IMR-90 (cell line): ENCODE data around the gene RNF128. TPM values are rescaled to one million over a fixed set of nuclear protein-coding genes. Genes with fewer than 3 reads are reported as not detected.

Experiments used
- ATAC-seq: fragments of 200-7000 bp; cut with Tn5 transposase; 2 replicates; pipeline ENCODE4 v1.9.1; 2020; ENCODE audit warnings: low read depth, mild to moderate bottlenecking, moderate library complexity
- BruUV-seq: library from RNA; stranded (reverse); fragments of 400-500 nt; replicated peaks from 2 replicates; lab custom pipeline; 2021; lab: Mats Ljungman, UMichigan
- CTCF ChIA-PET: fragments of 300-600 bp; formaldehyde crosslinking; extraction: SDS; loops from one replicate; lab custom pipeline; 2021; ENCODE audit warnings: antibody characterized with exemption; lab: Yijun Ruan, JAX
- POLR2A ChIA-PET: fragments of 300-600 bp; sonication (Branson Sonifier 250); formaldehyde crosslinking; loops from one replicate; lab custom pipeline; 2022; ENCODE audit warnings: antibody characterized with exemption; ENCODE audit not compliant: unreplicated experiment; lab: Charles Lee
- DNase-seq: peaks from one replicate; pipeline ENCODE4 v3.0.0; 2013
- H2AFZ ChIP-seq: replicated peaks from 2 replicates; pipeline ENCODE3; 2013; ENCODE audit warnings: low read length, mild to moderate bottlenecking; ENCODE audit not compliant: poor library complexity
- H2AK5ac ChIP-seq: 2 replicates; pipeline ENCODE4 v1.6.1; 2013; ENCODE audit warnings: low read depth, low read length, inconsistent platforms
- H2AK9ac ChIP-seq: replicated peaks from 2 replicates; pipeline ENCODE3; 2013; ENCODE audit warnings: mild to moderate bottlenecking, low read depth, low read length, moderate library complexity; ENCODE audit not compliant: poor library complexity
- H2BK120ac ChIP-seq: 2 replicates; pipeline ENCODE4 v1.6.1; 2013; ENCODE audit warnings: low read depth, low read length, inconsistent platforms
- H2BK15ac ChIP-seq: 3 replicates; pipeline ENCODE4 v1.6.1; 2013; ENCODE audit warnings: low read depth, low read length, inconsistent platforms
- H2BK20ac ChIP-seq: 2 replicates; pipeline ENCODE4 v1.6.1; 2013; ENCODE audit warnings: low read depth, mild to moderate bottlenecking, inconsistent platforms, low read length, moderate library complexity
- H2BK5ac ChIP-seq: 2 replicates; pipeline ENCODE4 v1.6.1; 2013; ENCODE audit warnings: mild to moderate bottlenecking, low read depth, low read length, inconsistent platforms; ENCODE audit not compliant: poor library complexity, severe bottlenecking
- H3K14ac ChIP-seq: replicated peaks from 2 replicates; pipeline ENCODE4 v1.6.1; 2013; ENCODE audit warnings: low read depth, low read length, inconsistent platforms
- H3K18ac ChIP-seq: 2 replicates; pipeline ENCODE4 v1.6.1; 2013; ENCODE audit warnings: low read depth, low read length, control low read depth
- H3K23ac ChIP-seq: 2 replicates; pipeline ENCODE4 v1.6.1; 2013; ENCODE audit warnings: low read depth, low read length, inconsistent platforms
- H3K27ac ChIP-seq: 2 replicates; pipeline ENCODE4 v1.5.1; 2013; ENCODE audit warnings: mild to moderate bottlenecking, control low read depth, low read length; ENCODE audit not compliant: insufficient read depth
- H3K27me3 ChIP-seq: 2 replicates; pipeline ENCODE4 v1.6.1; 2013; ENCODE audit warnings: low read length; ENCODE audit not compliant: control insufficient read depth, insufficient read depth
- H3K36me3 ChIP-seq: 2 replicates; pipeline ENCODE4 v1.6.1; 2013; ENCODE audit warnings: low read length, mixed read lengths; ENCODE audit not compliant: control insufficient read depth, insufficient read depth
- H3K4ac ChIP-seq: 2 replicates; pipeline ENCODE4 v1.6.1; 2013; ENCODE audit warnings: low read depth, low read length, inconsistent platforms
- H3K4me1 ChIP-seq: 2 replicates; pipeline ENCODE4 v1.6.1; 2013; ENCODE audit warnings: low read length, mixed read lengths; ENCODE audit not compliant: control insufficient read depth, insufficient read depth
- H3K4me2 ChIP-seq: 2 replicates; pipeline ENCODE4 v1.6.1; 2013; ENCODE audit warnings: low read depth, mild to moderate bottlenecking, control low read depth, low read length, moderate library complexity
- H3K4me3 ChIP-seq: 2 replicates; pipeline ENCODE4 v1.5.1; 2013; ENCODE audit warnings: low read depth, mild to moderate bottlenecking, control low read depth, low read length, moderate library complexity; ENCODE audit not compliant: insufficient read depth
- H3K56ac ChIP-seq: 2 replicates; pipeline ENCODE4 v1.6.1; 2013; ENCODE audit warnings: low read length, inconsistent platforms; ENCODE audit not compliant: insufficient read depth; ENCODE audit errors: extremely low read depth
- H3K79me1 ChIP-seq, 2 experiments: 2 replicates each; pipeline ENCODE4 v1.6.1; 2013; ENCODE audit warnings: low read length in 2 of 2, inconsistent platforms in 1 of 2, low read depth in 1 of 2
- H3K9ac ChIP-seq: 2 replicates; pipeline ENCODE4 v1.6.1; 2013; ENCODE audit warnings: low read depth, low read length, control low read depth
- H3K9me1 ChIP-seq: 2 replicates; pipeline ENCODE4 v1.6.1; 2013; ENCODE audit warnings: low read length, inconsistent platforms; ENCODE audit not compliant: insufficient read depth
- H3K9me3 ChIP-seq: 2 replicates; pipeline ENCODE4 v1.6.1; 2013; ENCODE audit warnings: low read length; ENCODE audit not compliant: control insufficient read depth, insufficient read depth
- H4K20me1 ChIP-seq: 2 replicates; pipeline ENCODE4 v1.6.1; 2013; ENCODE audit warnings: low read length, inconsistent platforms; ENCODE audit not compliant: insufficient read depth
- H4K5ac ChIP-seq: 2 replicates; pipeline ENCODE4 v1.6.1; 2013; ENCODE audit warnings: mild to moderate bottlenecking, low read depth, low read length, control low read depth
- H4K8ac ChIP-seq, 2 experiments: 2 replicates each; pipeline ENCODE4 v1.6.1; 2013; ENCODE audit warnings: low read depth in 2 of 2, low read length in 2 of 2, control low read depth in 1 of 2, inconsistent platforms in 1 of 2
- H4K91ac ChIP-seq: 2 replicates; pipeline ENCODE4 v1.6.1; 2013; ENCODE audit warnings: low read depth, low read length, inconsistent platforms; ENCODE audit not compliant: insufficient read depth
- BHLHE40 ChIP-seq: fragments of 150-350 bp; IDR thresholded peaks from 2 replicates; pipeline ENCODE4 v1.6.1; 2016; ENCODE audit warnings: mild to moderate bottlenecking, low read depth, low read length
- CEBPB ChIP-seq: IDR thresholded peaks from 2 replicates; pipeline ENCODE4 v1.6.1; 2012; ENCODE audit warnings: low read depth, low read length, improper control_type of control experiment
- CHD1 ChIP-seq: IDR thresholded peaks from 2 replicates; pipeline ENCODE4 v1.6.1; 2012; ENCODE audit warnings: low read depth, low read length, improper control_type of control experiment
- FOS ChIP-seq: fragments of 150-350 bp; IDR thresholded peaks from 2 replicates; pipeline ENCODE4 v1.6.1; 2016; ENCODE audit warnings: low read depth, low read length
- MAFK ChIP-seq: IDR thresholded peaks from 2 replicates; pipeline ENCODE4 v1.6.1; 2012; ENCODE audit warnings: low read depth, low read length, improper control_type of control experiment
- MAZ ChIP-seq: IDR thresholded peaks from 2 replicates; pipeline ENCODE4 v1.6.1; 2012; ENCODE audit warnings: low read depth, mild to moderate bottlenecking, low read length, improper control_type of control experiment, moderate library complexity, borderline replicate concordance
- MXI1 ChIP-seq: IDR thresholded peaks from 2 replicates; pipeline ENCODE4 v1.6.1; 2012; ENCODE audit warnings: low read depth, mild to moderate bottlenecking, low read length, moderate library complexity, borderline replicate concordance
- NFE2L2 ChIP-seq: fragments of 150-350 bp; IDR thresholded peaks from 2 replicates; pipeline ENCODE4 v1.6.1; 2016; ENCODE audit warnings: low read depth, mild to moderate bottlenecking, low read length
- POLR2A ChIP-seq: IDR thresholded peaks from 2 replicates; pipeline ENCODE4 v1.6.1; 2012; ENCODE audit warnings: mild to moderate bottlenecking, low read depth, low read length
- RAD21 ChIP-seq: IDR thresholded peaks from 2 replicates; pipeline ENCODE4 v1.6.1; 2012; ENCODE audit warnings: low read length, improper control_type of control experiment
- RCOR1 ChIP-seq: IDR thresholded peaks from 2 replicates; pipeline ENCODE4 v1.6.1; 2012; ENCODE audit warnings: mild to moderate bottlenecking, low read length, improper control_type of control experiment; ENCODE audit not compliant: insufficient replicate concordance
- RFX5 ChIP-seq: IDR thresholded peaks from 2 replicates; pipeline ENCODE4 v1.8.0; 2012; ENCODE audit warnings: low read depth, mild to moderate bottlenecking, low read length, moderate library complexity
- WGBS, 2 experiments: methylation state at CpG; one replicate each; pipeline versions ENCODE4 v1.1.5 to v1.1.7; 2013; ENCODE audit warnings: missing lambda C conversion rate in 2 of 2; ENCODE audit not compliant: insufficient read length in 1 of 2; ENCODE audit errors: extremely low coverage in 2 of 2; 5-methylcytosine and 5-hydroxymethylcytosine counted together
- dilution Hi-C: fragments of 300-500 bp; cut with HindIII; formaldehyde crosslinking; loops from one replicate; pipeline ENCODE4 v1.14.3; 2018; ENCODE audit warnings: low sequenced_read_pairs; ENCODE audit not compliant: unreplicated experiment
- in situ Hi-C: fragments of 300-500 bp; cut with MboI; formaldehyde crosslinking; loops from 3 replicates; pipeline ENCODE4 v1.14.3; 2019; ENCODE audit warnings: low sequenced_read_pairs, inconsistent platforms, mixed read lengths
- intact Hi-C: fragments of 100-400 bp; cut with micrococcal nuclease; formaldehyde crosslinking; loops from 2 replicates; pipeline ENCODE4 v1.10.0; 2022
- polyA plus RNA-seq, 3 experiments: library from polyadenylated mRNA; depleted of rRNA; stranded (reverse); fragments of >200 nt; gene quantifications; 2 replicates each; pipeline ENCODE4 v1.2.3, GENCODE V29; 2012; ENCODE audit warnings: low replicate concordance in 1 of 3
- total RNA-seq: library from RNA; depleted of rRNA; stranded (reverse); fragments of >200 nt; gene quantifications from 2 replicates; pipeline ENCODE4 v1.2.3, GENCODE V29; 2012
- TF ChIP-seq, protein P1 (sequence below): fragments of 150-350 bp; IDR thresholded peaks from 2 replicates; pipeline ENCODE4 v1.6.1; 2016; ENCODE audit warnings: low read depth, mild to moderate bottlenecking, low read length, moderate library complexity, borderline replicate concordance
- TF ChIP-seq, protein P2 (sequence below): fragments of 150-350 bp; IDR thresholded peaks from 2 replicates; pipeline ENCODE4 v1.6.1; 2017; ENCODE audit warnings: mild to moderate bottlenecking, antibody characterized with exemption, low read length, low read depth
- TF ChIP-seq, protein P3 (sequence below): conservative IDR thresholded peaks from 2 replicates; pipeline ENCODE4 v1.5.1; 2012; ENCODE audit warnings: mild to moderate bottlenecking, low read depth, low read length, improper control_type of control experiment

The RNF128 gene
- total and polyA plus RNA-seq, 2 of the 4 experiments (the other 2 are of a cell fraction) = 3.0 to 4.8 TPM

DNA sequence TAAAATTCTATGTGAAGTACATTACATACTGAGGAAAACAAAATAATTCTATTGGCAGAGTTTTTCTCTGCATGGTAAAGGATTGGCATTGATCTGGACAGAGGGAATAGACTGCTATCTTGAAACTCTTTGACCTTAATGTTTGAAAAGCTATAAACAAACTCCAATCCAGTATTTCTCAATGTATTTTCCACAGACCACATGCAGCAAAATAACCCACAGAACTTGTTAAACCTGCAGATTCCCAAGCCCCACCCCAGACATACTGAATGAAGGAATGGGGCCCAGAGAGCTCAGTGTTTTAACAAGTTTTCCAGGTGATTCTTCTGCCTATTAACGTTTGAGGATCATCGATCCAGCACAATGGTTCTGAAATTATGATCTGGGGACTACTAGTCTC is 15.7 kb downstream of the RNF128 start:
- no peak overlapping the region for H3K9ac ChIP-seq
- H4K20me1 ChIP-seq = no peaks in the 10 kb centered on the region
- H2AFZ ChIP-seq = no peak overlapping the region
- H3K4me2 ChIP-seq = no peak overlapping the region
- intact Hi-C loops = no loop called here
- H3K18ac ChIP-seq = no peak overlapping the region
- no peaks in the 10 kb centered on the region for H3K4me1 ChIP-seq
- H3K36me3 ChIP-seq = no peaks in the 10 kb centered on the region
- dilution Hi-C loops = no loop called here
- H2BK20ac ChIP-seq = no peak overlapping the region
- POLR2A ChIA-PET = interaction anchor here (0.5 kb wide), 1 partner anchor 60 kb away, joined by 5 read pairs; no protein-coding TSS in a partner anchor
- no peak for ATAC-seq
- H3K79me1 ChIP-seq = no peaks in the 10 kb centered on the region
- no peaks in the 10 kb centered on the region; the same call in 1 of the 2 replicates for H3K27me3 ChIP-seq
- H2BK5ac ChIP-seq = no peak overlapping the region
- H3K27ac ChIP-seq = no peak overlapping the region
- H3K56ac ChIP-seq = no peak overlapping the region
- H4K91ac ChIP-seq = no peak overlapping the region
- CTCF ChIA-PET = no interaction called here
- no peak overlapping the region for H3K4me3 ChIP-seq
- DNase-seq = no peak
- no TSS peak for BruUV-seq
- no peak overlapping the region for H2BK15ac ChIP-seq
- no peak overlapping the region for H3K23ac ChIP-seq
- WGBS, 2 experiments = no CpG with 5 or more reads among the region's 2 CpGs
- H2AK9ac ChIP-seq = no peak overlapping the region
- in situ Hi-C loops = no loop called here
- H4K5ac ChIP-seq = no peak overlapping the region
- no peak overlapping the region for H2AK5ac ChIP-seq
- no peak overlapping the region for H3K14ac ChIP-seq
- no peaks in the 10 kb centered on the region for H3K9me3 ChIP-seq
- no peak overlapping the region for H3K4ac ChIP-seq
- no peak overlapping the region for H4K8ac ChIP-seq
- H3K9me1 ChIP-seq = no peaks in the 10 kb centered on the region
- H2BK120ac ChIP-seq = no peak overlapping the region
- TF ChIP-seq, protein P1, sequence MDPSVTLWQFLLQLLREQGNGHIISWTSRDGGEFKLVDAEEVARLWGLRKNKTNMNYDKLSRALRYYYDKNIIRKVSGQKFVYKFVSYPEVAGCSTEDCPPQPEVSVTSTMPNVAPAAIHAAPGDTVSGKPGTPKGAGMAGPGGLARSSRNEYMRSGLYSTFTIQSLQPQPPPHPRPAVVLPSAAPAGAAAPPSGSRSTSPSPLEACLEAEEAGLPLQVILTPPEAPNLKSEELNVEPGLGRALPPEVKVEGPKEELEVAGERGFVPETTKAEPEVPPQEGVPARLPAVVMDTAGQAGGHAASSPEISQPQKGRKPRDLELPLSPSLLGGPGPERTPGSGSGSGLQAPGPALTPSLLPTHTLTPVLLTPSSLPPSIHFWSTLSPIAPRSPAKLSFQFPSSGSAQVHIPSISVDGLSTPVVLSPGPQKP = no peak
- TF ChIP-seq CEBPB (no peak), MAFK (no peak), RFX5 (no peak), FOS (no peak), RAD21 (no peak), BHLHE40 (no peak), CHD1 (no peak), RCOR1 (no peak), NFE2L2 (no peak), MXI1 (no peak), POLR2A (no peak), MAZ (no peak)
- TF ChIP-seq, protein P2, sequence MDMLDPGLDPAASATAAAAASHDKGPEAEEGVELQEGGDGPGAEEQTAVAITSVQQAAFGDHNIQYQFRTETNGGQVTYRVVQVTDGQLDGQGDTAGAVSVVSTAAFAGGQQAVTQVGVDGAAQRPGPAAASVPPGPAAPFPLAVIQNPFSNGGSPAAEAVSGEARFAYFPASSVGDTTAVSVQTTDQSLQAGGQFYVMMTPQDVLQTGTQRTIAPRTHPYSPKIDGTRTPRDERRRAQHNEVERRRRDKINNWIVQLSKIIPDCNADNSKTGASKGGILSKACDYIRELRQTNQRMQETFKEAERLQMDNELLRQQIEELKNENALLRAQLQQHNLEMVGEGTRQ = no peak
- TF ChIP-seq, protein P3, sequence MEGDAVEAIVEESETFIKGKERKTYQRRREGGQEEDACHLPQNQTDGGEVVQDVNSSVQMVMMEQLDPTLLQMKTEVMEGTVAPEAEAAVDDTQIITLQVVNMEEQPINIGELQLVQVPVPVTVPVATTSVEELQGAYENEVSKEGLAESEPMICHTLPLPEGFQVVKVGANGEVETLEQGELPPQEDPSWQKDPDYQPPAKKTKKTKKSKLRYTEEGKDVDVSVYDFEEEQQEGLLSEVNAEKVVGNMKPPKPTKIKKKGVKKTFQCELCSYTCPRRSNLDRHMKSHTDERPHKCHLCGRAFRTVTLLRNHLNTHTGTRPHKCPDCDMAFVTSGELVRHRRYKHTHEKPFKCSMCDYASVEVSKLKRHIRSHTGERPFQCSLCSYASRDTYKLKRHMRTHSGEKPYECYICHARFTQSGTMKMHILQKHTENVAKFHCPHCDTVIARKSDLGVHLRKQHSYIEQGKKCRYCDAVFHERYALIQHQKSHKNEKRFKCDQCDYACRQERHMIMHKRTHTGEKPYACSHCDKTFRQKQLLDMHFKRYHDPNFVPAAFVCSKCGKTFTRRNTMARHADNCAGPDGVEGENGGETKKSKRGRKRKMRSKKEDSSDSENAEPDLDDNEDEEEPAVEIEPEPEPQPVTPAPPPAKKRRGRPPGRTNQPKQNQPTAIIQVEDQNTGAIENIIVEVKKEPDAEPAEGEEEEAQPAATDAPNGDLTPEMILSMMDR = no peak
